ENCODE data around the gene MB. TPM values are rescaled to one million over a fixed set of nuclear protein-coding genes. Genes with fewer than 3 reads are reported as not detected.

MB gene
- polyA plus RNA-seq, 3 donors = not detected

- 99% methylated on average over 16 of the region's 16 CpGs for WGBS (ENCODE audit: insufficient coverage)
- H3K27ac Mint-ChIP-seq = no peak overlapping the region
- H3K4me1 ChIP-seq (ENCODE audit: control insufficient read depth in 1 of 2, insufficient read depth in 2 of 2, low read length in 2 of 2) = peaks cover 49 to 57% of the 10 kb centered on the region in 2 donors
- no peaks in the 10 kb centered on the region for H3K27me3 ChIP-seq (ENCODE audit: control insufficient read depth in 2 of 2, insufficient read depth in 2 of 2, low read length in 2 of 2)
- no peak overlapping the region for H3K4me2 ChIP-seq (replicated peaks; ENCODE audit: extremely low read depth, low read length, poor library complexity, severe bottlenecking)
- no peak overlapping the region for H2AFZ ChIP-seq (ENCODE audit: insufficient read depth, low read depth, low read length, poor library complexity, severe bottlenecking)
- H3K36me3 ChIP-seq (replicated peaks in 1 of 2; ENCODE audit: control insufficient read depth in 1 of 2, insufficient read depth in 2 of 2, low read length in 2 of 2) = no peaks in the 10 kb centered on the region
- no peak overlapping the region for H3K9ac ChIP-seq (ENCODE audit: insufficient read depth, low read length, poor library complexity, severe bottlenecking)
- H3K27me3 Mint-ChIP-seq (ENCODE audit: low read depth in 3 of 3) = peaks cover 4 to 7% (median 6%) of the 10 kb centered on the region in 3 donors
- H3K27ac ChIP-seq (ENCODE audit: low read depth in 1 of 2, low read length in 2 of 2) = no peak overlapping the region
- intact Hi-C loops (cut with micrococcal nuclease) = no loop called here
- no peaks in the 10 kb centered on the region for H4K20me1 ChIP-seq (ENCODE audit: insufficient read depth, low read length)
- H3K36me3 Mint-ChIP-seq = no peaks in the 10 kb centered on the region
- no peaks in the 10 kb centered on the region for H3K9me3 ChIP-seq (replicated peaks in 1 of 2; ENCODE audit: control insufficient read depth in 1 of 2, insufficient read depth in 1 of 2, low read length in 2 of 2)
- peaks cover 11% of the 10 kb centered on the region for H3K4me1 Mint-ChIP-seq
- no peak for DNase-seq
- H3K4me3 Mint-ChIP-seq = no peak overlapping the region
- H3K79me2 ChIP-seq (ENCODE audit: insufficient read depth, low read length) = no peaks in the 10 kb centered on the region
- no peaks in the 10 kb centered on the region for H3K9me3 Mint-ChIP-seq
- H3K4me3 ChIP-seq (replicated peaks in 1 of 3; ENCODE audit: low read depth in 2 of 3, low read length in 3 of 3) = no peak overlapping the region
- TF ChIP-seq CTCF (IDR thresholded peaks at IDR 0.05) = no peak
Measured at GRCh38 chr22:35597692-35598395, 19.3 kb downstream of the MB start.

DNA sequence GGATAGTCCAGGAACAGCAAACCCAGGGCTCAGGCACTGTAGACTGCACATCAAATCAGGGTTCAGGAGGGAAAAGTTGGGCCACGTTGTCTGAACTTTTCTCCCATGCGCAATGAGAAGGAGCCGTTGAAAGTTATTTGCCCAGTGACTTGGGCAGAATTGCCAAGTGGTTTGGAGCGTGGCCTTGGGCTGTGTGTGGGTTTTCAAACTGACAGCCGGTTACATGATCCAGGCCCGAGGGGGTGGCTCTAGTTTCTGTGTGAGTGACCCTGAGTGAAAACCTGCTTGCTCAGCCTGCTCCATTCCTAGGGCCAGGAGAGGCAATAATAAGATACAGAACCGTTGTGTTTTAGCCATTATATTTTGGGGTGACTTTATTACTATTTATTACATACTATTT lies 20.3 kb downstream of the MB start:
- Histone ChIP-seq H3K4me1 (ENCODE audit: control insufficient read depth in 1 of 2, insufficient read depth in 2 of 2, low read length in 2 of 2) (peaks cover 39 to 48% of the 10 kb centered on the region in 2 donors), H2AFZ (ENCODE audit: insufficient read depth, low read depth, low read length, poor library complexity, severe bottlenecking) (no peak overlapping the region), H3K36me3 (replicated peaks in 1 of 2; ENCODE audit: control insufficient read depth in 1 of 2, insufficient read depth in 2 of 2, low read length in 2 of 2) (no peaks in the 10 kb centered on the region), H3K4me2 (replicated peaks; ENCODE audit: extremely low read depth, low read length, poor library complexity, severe bottlenecking) (no peak overlapping the region), H4K20me1 (ENCODE audit: insufficient read depth, low read length) (no peaks in the 10 kb centered on the region), H3K4me3 (replicated peaks in 1 of 3; ENCODE audit: low read depth in 2 of 3, low read length in 3 of 3) (no peak overlapping the region), H3K27ac (ENCODE audit: low read depth in 1 of 2, low read length in 2 of 2) (no peak overlapping the region), H3K9me3 (replicated peaks in 1 of 2; ENCODE audit: control insufficient read depth in 1 of 2, insufficient read depth in 1 of 2, low read length in 2 of 2) (no peaks in the 10 kb centered on the region), H3K79me2 (ENCODE audit: insufficient read depth, low read length) (no peaks in the 10 kb centered on the region), H3K27me3 (ENCODE audit: control insufficient read depth in 2 of 2, insufficient read depth in 2 of 2, low read length in 2 of 2) (no peaks in the 10 kb centered on the region), H3K9ac (ENCODE audit: insufficient read depth, low read length, poor library complexity, severe bottlenecking) (no peak overlapping the region)
- Mint-ChIP-seq H3K27ac (no peak overlapping the region), H3K4me1 (peaks cover 11% of the 10 kb centered on the region), H3K27me3 (ENCODE audit: low read depth in 3 of 3) (peaks cover 4 to 9% (median 6%) of the 10 kb centered on the region in 3 donors), H3K4me3 (no peak overlapping the region), H3K9me3 (no peaks in the 10 kb centered on the region), H3K36me3 (no peaks in the 10 kb centered on the region)
- intact Hi-C loops (cut with micrococcal nuclease) = no loop called here
- WGBS (ENCODE audit: insufficient coverage) = 100% methylated on average over 4 of the region's 7 CpGs
- no peak for DNase-seq
- TF ChIP-seq CTCF (IDR thresholded peaks at IDR 0.05) = no peak
